Stimulated activated CD8-positive, alpha-beta memory T cell treated with anti-CD3 and anti-CD28 coated beads, Interleukin-4, amount 100 ng/mL, for 48 hours (primary cell): ENCODE data around the gene EYA4.

Source experiments
- DNase-seq: peaks from one replicate; pipeline ENCODE4 v3.0.0-alpha.2; 2020

The EYA4 gene

GRCh38 chr6:133242637-133243585 lies 1.8 kb downstream of the EYA4 start:
- DNase-seq: no peak

- no peak for DNase-seq
Measured at GRCh38 chr6:133243723-133244305, 2.7 kb downstream of the EYA4 start.

GRCh38 chr6:133244519-133244918 lies 3.4 kb downstream of the EYA4 start:
- no peak for DNase-seq

GRCh38 chr6:133245007-133245406 lies 3.9 kb downstream of the EYA4 start:
- DNase-seq: no peak

GRCh38 chr6:133245422-133245903 lies 4.3 kb downstream of the EYA4 start:
- DNase-seq: no peak

- DNase-seq: no peak
Measured at GRCh38 chr6:133247581-133247980, 6.4 kb downstream of the EYA4 start.

GRCh38 chr6:133248241-133249001 lies 7.3 kb downstream of the EYA4 start:
- DNase-seq: no peak

GRCh38 chr6:133251688-133252087 lies 10.5 kb downstream of the EYA4 start:
- DNase-seq: no peak

- no peak for DNase-seq
Measured at GRCh38 chr6:133254552-133255228, 13.5 kb downstream of the EYA4 start.

- DNase-seq: no peak
Measured at GRCh38 chr6:133257545-133258105, 16.5 kb downstream of the EYA4 start.

- no peak for DNase-seq
Measured at GRCh38 chr6:133259561-133259960, 18.4 kb downstream of the EYA4 start.

- no peak for DNase-seq
Measured at GRCh38 chr6:133262804-133263203, 21.6 kb downstream of the EYA4 start.

GRCh38 chr6:133265066-133265465 lies 23.9 kb downstream of the EYA4 start:
- DNase-seq: no peak

- DNase-seq: no peak
Measured at GRCh38 chr6:133266186-133266585, 25.0 kb downstream of the EYA4 start.

GRCh38 chr6:133268621-133269020 lies 27.5 kb downstream of the EYA4 start:
- no peak for DNase-seq

GRCh38 chr6:133274813-133275212 lies 33.7 kb downstream of the EYA4 start:
- no peak for DNase-seq

GRCh38 chr6:133275213-133275612 lies 34.1 kb downstream of the EYA4 start:
- DNase-seq: no peak

- DNase-seq: no peak
Measured at GRCh38 chr6:133277228-133277899, 36.2 kb downstream of the EYA4 start.

- no peak for DNase-seq
Measured at GRCh38 chr6:133277900-133278545, 36.9 kb downstream of the EYA4 start.

GRCh38 chr6:133286765-133287164 lies 45.6 kb downstream of the EYA4 start:
- no peak for DNase-seq

- no peak for DNase-seq
Measured at GRCh38 chr6:133288662-133289061, 47.5 kb downstream of the EYA4 start.
